Activated CD4-positive, alpha-beta memory T cell treated with anti-CD3 and anti-CD28 coated beads for 36 hours (primary cell): Measurements from ENCODE around the gene GPR162. TPM values are rescaled to one million over a fixed set of nuclear protein-coding genes. Genes with fewer than 3 reads are reported as not detected.
A peak's percentile ranks its signal among the peaks of the same experiment; 100 is the strongest.

ENCODE experiments used
- CTCF ChIA-PET: fragments of 350-600 bp; sonication (Branson Sonifier 250); formaldehyde crosslinking; loops from one replicate; lab custom pipeline; 2021; ENCODE audit warnings: antibody characterized with exemption, inconsistent platforms; lab: Charles Lee
- POLR2A ChIA-PET: fragments of 350-600 bp; sonication (Branson Sonifier 250); formaldehyde crosslinking; loops from one replicate; lab custom pipeline; 2021; ENCODE audit warnings: antibody characterized with exemption; lab: Charles Lee
- DNase-seq: peaks from one replicate; pipeline ENCODE4 v3.0.0-alpha.2; 2020
- H3K27ac Mint-ChIP-seq: one replicate; pipeline ENCODE4 v1.8.0; 2021; ENCODE audit warnings: mixed read lengths
- H3K27me3 Mint-ChIP-seq: one replicate; pipeline ENCODE4 v1.8.0; 2021; ENCODE audit warnings: mixed read lengths
- H3K36me3 Mint-ChIP-seq: one replicate; pipeline ENCODE4 v1.8.0; 2021; ENCODE audit warnings: mixed read lengths
- H3K4me1 Mint-ChIP-seq: one replicate; pipeline ENCODE4 v1.8.0; 2021; ENCODE audit warnings: low read depth, mixed read lengths
- H3K4me3 Mint-ChIP-seq: one replicate; pipeline ENCODE4 v1.8.0; 2021; ENCODE audit warnings: mild to moderate bottlenecking, mixed read lengths
- H3K9me3 Mint-ChIP-seq: one replicate; pipeline ENCODE4 v1.8.0; 2021; ENCODE audit warnings: mixed read lengths
- intact Hi-C: fragments of 100-400 bp; cut with micrococcal nuclease; formaldehyde crosslinking; loops from one replicate; pipeline ENCODE4 v1.15.1; 2023
- total RNA-seq, 2 experiments: library from RNA; stranded (reverse); gene quantifications; one replicate each; pipeline ENCODE4 v1.2.3, GENCODE V29; 2021

The GPR162 gene
- total RNA-seq, 2 experiments from 2014 or later = 0.31 TPM; not detected in 1

GRCh38 chr12:6824085-6824775, 2.6 kb downstream of the GPR162 start:
- Mint-ChIP-seq H3K4me3 (no peak overlapping the region), H3K4me1 (peaks cover 27% of the 10 kb centered on the region), H3K27me3 (peaks cover 26% of the 10 kb centered on the region), H3K9me3 (no peaks in the 10 kb centered on the region), H3K36me3 (peaks cover 3% of the 10 kb centered on the region), H3K27ac (no peak overlapping the region)
- CTCF ChIA-PET = interaction anchor here (0.7 to 7.0 kb wide), 22 partner anchors 7 to 203 kb away, joined by 3 to 91 read pairs (median 6); partner anchors contain the start of genes CD4, MLF2, PTMS and SPSB2
- intact Hi-C loops = no loop called here
- no peak for DNase-seq
- POLR2A ChIA-PET = no interaction called here

- Mint-ChIP-seq H3K9me3 (no peaks in the 10 kb centered on the region), H3K27me3 (peaks cover 29% of the 10 kb centered on the region), H3K27ac (no peak overlapping the region), H3K4me1 (peaks cover 30% of the 10 kb centered on the region), H3K36me3 (no peaks in the 10 kb centered on the region), H3K4me3 (no peak overlapping the region)
- intact Hi-C loops = loop anchor here (1.0 to 5.0 kb wide), 4 partner anchors 72 to 208 kb away; partner anchors contain the start of genes MLF2 and ZNF384
- POLR2A ChIA-PET = interaction anchor here (1.1 kb wide), 1 partner anchor 71 kb away, joined by 3 read pairs; no protein-coding TSS in a partner anchor
- DNase-seq = no peak
- CTCF ChIA-PET = interaction anchor here (0.7 to 7.0 kb wide), 24 partner anchors 8 to 204 kb away, joined by 3 to 91 read pairs (median 6); partner anchors contain the start of genes CD4, CDCA3, COPS7A and MLF2
Measured at GRCh38 chr12:6824901-6825381, 3.3 kb downstream of the GPR162 start.

- POLR2A ChIA-PET = interaction anchor here (1.1 kb wide), 1 partner anchor 72 kb away, joined by 3 read pairs; no protein-coding TSS in a partner anchor
Measured at GRCh38 chr12:6825398-6826124, 3.9 kb downstream of the GPR162 start.

GRCh38 chr12:6826125-6826733, 4.6 kb downstream of the GPR162 start:
- Mint-ChIP-seq H3K36me3 (no peaks in the 10 kb centered on the region), H3K4me1 (peaks cover 24% of the 10 kb centered on the region), H3K4me3 (no peak overlapping the region), H3K9me3 (no peaks in the 10 kb centered on the region), H3K27me3 (peaks cover 29% of the 10 kb centered on the region), H3K27ac (no peak overlapping the region)
- intact Hi-C loops = loop anchor here (2.0 to 5.0 kb wide), 3 partner anchors 33 to 209 kb away; partner anchors contain the start of gene ZNF384
- ChIA-PET CTCF (interaction anchor here (0.5 to 7.0 kb wide), 19 partner anchors 9 to 142 kb away, joined by 3 to 91 read pairs (median 5); partner anchors contain the start of genes CD4, CDCA3, COPS7A and MLF2), POLR2A (no interaction called here)
- DNase-seq = no peak

More at GRCh38 chr12:6825398-6826124, 3.9 kb downstream of the GPR162 start:
- Mint-ChIP-seq H3K27me3 (peaks cover 29% of the 10 kb centered on the region), H3K36me3 (no peaks in the 10 kb centered on the region), H3K27ac (peak overlapping the region; percentile 16), H3K4me1 (peaks cover 30% of the 10 kb centered on the region), H3K9me3 (no peaks in the 10 kb centered on the region), H3K4me3 (no peak overlapping the region)
- CTCF ChIA-PET = interaction anchor here (0.6 to 7.0 kb wide), 28 partner anchors 9 to 141 kb away, joined by 3 to 91 read pairs (median 5); partner anchors contain the start of genes CD4, CDCA3, COPS7A and MLF2
- DNase-seq = peak; percentile 90
- intact Hi-C loops = loop anchor here (1.0 to 5.0 kb wide), 5 partner anchors 33 to 208 kb away; partner anchors contain the start of genes MLF2 and ZNF384

GRCh38 chr12:6826734-6827436, 5.3 kb downstream of the GPR162 start:
- Mint-ChIP-seq H3K4me3 (peak overlapping the region; percentile 9), H3K27ac (no peak overlapping the region)

GRCh38 chr12:6827437-6827911, 5.9 kb downstream of the GPR162 start:
- H3K4me3 Mint-ChIP-seq = peak overlapping the region; percentile 9
- no peaks in the 10 kb centered on the region for H3K9me3 Mint-ChIP-seq
- H3K4me1 Mint-ChIP-seq = peaks cover 19% of the 10 kb centered on the region
- peaks cover 29% of the 10 kb centered on the region for H3K27me3 Mint-ChIP-seq
- DNase-seq = peak; percentile 73
- intact Hi-C loops = loop anchor here (2.0 to 5.0 kb wide), 3 partner anchors 35 to 210 kb away; partner anchors contain the start of gene ZNF384
- no peaks in the 10 kb centered on the region for H3K36me3 Mint-ChIP-seq
- POLR2A ChIA-PET = no interaction called here
- no peak overlapping the region for H3K27ac Mint-ChIP-seq
- CTCF ChIA-PET = interaction anchor here (1.1 to 2.8 kb wide), 6 partner anchors 15 to 74 kb away, joined by 3 to 16 read pairs (median 3); partner anchors contain the start of gene MLF2

More at GRCh38 chr12:6826734-6827436, 5.3 kb downstream of the GPR162 start:
- peaks cover 29% of the 10 kb centered on the region for H3K27me3 Mint-ChIP-seq
- DNase-seq = no peak
- intact Hi-C loops = loop anchor here (2.0 to 5.0 kb wide), 3 partner anchors 34 to 210 kb away; partner anchors contain the start of gene ZNF384
- peaks cover 21% of the 10 kb centered on the region for H3K4me1 Mint-ChIP-seq
- POLR2A ChIA-PET = no interaction called here
- no peaks in the 10 kb centered on the region for H3K36me3 Mint-ChIP-seq
- no peaks in the 10 kb centered on the region for H3K9me3 Mint-ChIP-seq
- CTCF ChIA-PET = interaction anchor here (0.5 to 7.0 kb wide), 13 partner anchors 8 to 143 kb away, joined by 3 to 91 read pairs (median 6); partner anchors contain the start of genes CD4, CDCA3, MLF2 and SPSB2

GRCh38 chr12:6827982-6828780, 6.6 kb downstream of the GPR162 start, which contains the start of gene P3H3:
Gene P3H3, plus strand, starts transcription at chr12:6828407. Its CDS starts 34 bp downstream, at chr12:6828441.
- CTCF ChIA-PET = interaction anchor here (0.6 to 2.8 kb wide), 14 partner anchors 14 to 154 kb away, joined by 3 to 16 read pairs (median 3); partner anchors contain the start of gene MLF2
- POLR2A ChIA-PET = interaction anchor here (0.8 to 2.2 kb wide), 7 partner anchors 12 to 104 kb away, joined by 3 to 7 read pairs (median 5); partner anchors contain the start of genes CD4, CDCA3, COPS7A and GNB3
- Mint-ChIP-seq H3K4me3 (peak within 1 kb of the TSS; percentile 77), H3K27me3 (peaks cover 29% of the 10 kb centered on the region), H3K36me3 (no peaks in the 10 kb centered on the region), H3K4me1 (peaks cover 19% of the 10 kb centered on the region), H3K9me3 (no peaks in the 10 kb centered on the region), H3K27ac (no peak within 1 kb of the TSS)
- intact Hi-C loops = loop anchor here (2.0 to 5.0 kb wide), 3 partner anchors 35 to 211 kb away; partner anchors contain the start of gene ZNF384
- DNase-seq = no peak

GRCh38 chr12:6828781-6829535, 7.3 kb downstream of the GPR162 start:
- CTCF ChIA-PET = interaction anchor here (0.6 to 2.8 kb wide), 14 partner anchors 13 to 155 kb away, joined by 3 to 16 read pairs (median 3); partner anchors contain the start of gene MLF2

More at GRCh38 chr12:6828781-6829535, 7.3 kb downstream of the GPR162 start:
- no peak overlapping the region for H3K27ac Mint-ChIP-seq
- DNase-seq = peak; percentile 50
- no peaks in the 10 kb centered on the region for H3K36me3 Mint-ChIP-seq
- peaks cover 29% of the 10 kb centered on the region for H3K27me3 Mint-ChIP-seq
- peaks cover 19% of the 10 kb centered on the region for H3K4me1 Mint-ChIP-seq
- peak overlapping the region; percentile 77 for H3K4me3 Mint-ChIP-seq
- no peaks in the 10 kb centered on the region for H3K9me3 Mint-ChIP-seq
- intact Hi-C loops = loop anchor here (5.0 kb wide), 2 partner anchors 142 to 212 kb away; partner anchors contain the start of gene ZNF384
- POLR2A ChIA-PET = interaction anchor here (0.8 to 2.2 kb wide), 8 partner anchors 11 to 105 kb away, joined by 3 to 7 read pairs (median 4); partner anchors contain the start of genes CD4, CDCA3, COPS7A and GNB3
